Endothelial cell of umbilical vein (primary cell): ENCODE measurements around the gene GTF3C5. TPM values are rescaled to one million over a fixed set of nuclear protein-coding genes. Genes with fewer than 3 reads are reported as not detected.

Source experiments
- BruUV-seq: library from RNA; stranded (reverse); fragments of 400-500 nt; replicated peaks from 2 replicates; lab custom pipeline; 2021; lab: Mats Ljungman, UMichigan
- CTCF ChIA-PET: fragments of 300-600, 350-600 bp; sonication (Branson Sonifier 250); formaldehyde crosslinking; loops from one replicate; lab custom pipeline; 2021; ENCODE audit warnings: antibody characterized with exemption, inconsistent platforms; lab: Charles Lee
- POLR2A ChIA-PET: fragments of 300-600, 350-600 bp; sonication (Branson Sonifier 250); formaldehyde crosslinking; loops from one replicate; lab custom pipeline; 2021; ENCODE audit warnings: antibody characterized with exemption, inconsistent platforms; lab: Charles Lee
- DNase-seq: peaks from one replicate; pipeline ENCODE4 v3.0.0-alpha.2; 2011; ENCODE audit warnings: low read depth, low spot score
- FAIRE-seq: peaks from 2 replicates; lab custom pipeline; 2011; peaks lifted over from hg19 to GRCh38; lab: Jason Lieb, UNC
- H2AFZ ChIP-seq: 2 replicates; pipeline ENCODE4 v1.6.0; 2012; ENCODE audit warnings: low read depth, low read length, control low read depth, inconsistent platforms
- H3K27ac ChIP-seq: 2 replicates; pipeline ENCODE4 v1.5.1; 2011; ENCODE audit warnings: low read depth, mild to moderate bottlenecking, control low read depth, low read length, moderate library complexity; ENCODE audit not compliant: insufficient read depth
- H3K27me3 ChIP-seq, 2 experiments: 2 replicates each; pipeline versions ENCODE4 v1.6.0 to v1.6.1; 2011; ENCODE audit warnings: low read length in 2 of 2, mixed read lengths in 1 of 2; ENCODE audit not compliant: control insufficient read depth in 2 of 2, insufficient read depth in 2 of 2
- H3K36me3 ChIP-seq, 2 experiments: 2 replicates in 1 of 2; 3 replicates in 1 of 2; pipeline ENCODE4 v1.5.1; 2011; ENCODE audit warnings: low read length in 2 of 2, mild to moderate bottlenecking in 1 of 2, moderate library complexity in 1 of 2; ENCODE audit not compliant: control insufficient read depth in 2 of 2, insufficient read depth in 2 of 2; ENCODE audit errors: extremely low read depth in 1 of 2
- H3K4me1 ChIP-seq: 3 replicates; pipeline ENCODE4 v1.5.1; 2011; ENCODE audit warnings: mild to moderate bottlenecking, low read length; ENCODE audit not compliant: control insufficient read depth, insufficient read depth; ENCODE audit errors: extremely low read depth
- H3K4me2 ChIP-seq: 2 replicates; pipeline ENCODE4 v1.6.1; 2011; ENCODE audit warnings: low read length, control low read depth, mixed read lengths; ENCODE audit not compliant: insufficient read depth
- H3K4me3 ChIP-seq, 3 experiments: fragments of 200-600 bp in 1 of 3; sonication (generic), shearing (Covaris generic) in 1 of 3; replicated peaks in 1 of 3; 2 replicates each; pipeline ENCODE4 v1.5.1; 2011 to 2016; ENCODE audit warnings: control low read depth in 3 of 3, low read length in 3 of 3, mild to moderate bottlenecking in 2 of 3, inconsistent platforms in 1 of 3, low read depth in 1 of 3, moderate library complexity in 1 of 3; ENCODE audit not compliant: insufficient read depth in 1 of 3
- H3K79me2 ChIP-seq: 2 replicates; pipeline ENCODE4 v1.6.0; 2012; ENCODE audit warnings: low read length, inconsistent platforms; ENCODE audit not compliant: control insufficient read depth, insufficient read depth
- H3K9ac ChIP-seq: replicated peaks from 2 replicates; pipeline ENCODE3; 2011; ENCODE audit warnings: low read length, control low read depth; ENCODE audit not compliant: insufficient read depth; ENCODE audit errors: extremely low read depth
- H3K9me1 ChIP-seq: replicated peaks from 3 replicates; pipeline ENCODE4 v1.6.0; 2011; ENCODE audit warnings: mild to moderate bottlenecking, low read length; ENCODE audit not compliant: control insufficient read depth, insufficient read depth; ENCODE audit errors: extremely low read depth
- H3K9me3 ChIP-seq: replicated peaks from 2 replicates; pipeline ENCODE4 v1.5.1; 2012; ENCODE audit warnings: low read length, inconsistent platforms; ENCODE audit not compliant: control insufficient read depth, insufficient read depth
- H4K20me1 ChIP-seq: replicated peaks from 2 replicates; pipeline ENCODE3; 2011; ENCODE audit warnings: mild to moderate bottlenecking, low read length; ENCODE audit not compliant: control insufficient read depth, insufficient read depth; ENCODE audit errors: extremely low read depth
- CTCF ChIP-seq, 2 donors: IDR thresholded peaks; 1 replicate in 1 of 2; 2 replicates in 1 of 2; pipeline ENCODE4 v1.5.1; 2011; ENCODE audit warnings: low read length in 2 of 2, mild to moderate bottlenecking in 2 of 2, moderate library complexity in 2 of 2, control low read depth in 1 of 2, inconsistent platforms in 1 of 2, low read depth in 1 of 2; ENCODE audit not compliant: insufficient read depth in 1 of 2; ENCODE audit errors: extremely low read depth in 1 of 2
- EZH2 ChIP-seq: IDR thresholded peaks from 2 replicates; pipeline ENCODE4 v1.6.1; 2012; ENCODE audit warnings: borderline replicate concordance, low read depth, mild to moderate bottlenecking, moderate library complexity, low read length, inconsistent platforms; ENCODE audit not compliant: severe bottlenecking
- FOS ChIP-seq: IDR thresholded peaks from 2 replicates; pipeline ENCODE4 v1.6.1; 2011; ENCODE audit warnings: mild to moderate bottlenecking, low read length, moderate library complexity, borderline replicate concordance; ENCODE audit not compliant: insufficient read depth
- GATA2 ChIP-seq: IDR thresholded peaks from 2 replicates; pipeline ENCODE4 v1.7.0; 2011; ENCODE audit warnings: low read depth, mild to moderate bottlenecking, moderate library complexity, mixed read lengths, low read length; ENCODE audit not compliant: insufficient read length, insufficient read depth
- JUN ChIP-seq: IDR thresholded peaks from 2 replicates; pipeline ENCODE4 v1.6.1; 2011; ENCODE audit warnings: borderline replicate concordance, low read depth; ENCODE audit not compliant: insufficient read length, insufficient read depth
- MYC ChIP-seq: IDR thresholded peaks from one replicate; pipeline ENCODE4 v1.6.1; 2011; ENCODE audit warnings: mild to moderate bottlenecking, low read depth, low read length
- POLR2A ChIP-seq: IDR thresholded peaks from 2 replicates; pipeline ENCODE4 v1.6.1; 2012; ENCODE audit warnings: low read depth, mild to moderate bottlenecking, control low read depth, low read length
- POLR2AphosphoS5 ChIP-seq: IDR thresholded peaks from 2 replicates; pipeline ENCODE4 v1.6.1; 2012; ENCODE audit warnings: low read depth, mild to moderate bottlenecking, control low read depth, low read length, moderate library complexity; ENCODE audit not compliant: insufficient read depth
- dilution Hi-C: fragments of 300-500 bp; cut with MboI; formaldehyde crosslinking; loops from one replicate; pipeline ENCODE4 v1.15.0; 2019; ENCODE audit warnings: low sequenced_read_pairs; ENCODE audit not compliant: extremely low pct_ligation_motif_present
- intact Hi-C: fragments of 100-400 bp; cut with micrococcal nuclease; formaldehyde crosslinking; loops from one replicate; pipeline ENCODE4 v1.10.0; 2022
- polyA plus RNA-seq, 4 experiments: library from polyadenylated mRNA; depleted of rRNA in 3 of 4; stranded (reverse) in 3 of 4; unstranded in 1 of 4; fragments of >200 nt; gene quantifications; 2 replicates each; pipeline versions ENCODE4 v1.2.1 to v1.2.3, GENCODE V29; 2011 to 2012; ENCODE audit warnings: missing spikeins in 1 of 4
- total RNA-seq: library from RNA; stranded (reverse); gene quantifications from 2 replicates; pipeline ENCODE4 v1.2.3, GENCODE V29; 2021
- TF ChIP-seq, protein P1 (sequence below): IDR thresholded peaks from 2 replicates; pipeline ENCODE4 v1.6.1; 2011; ENCODE audit not compliant: insufficient read depth, insufficient read length

GTF3C5 gene
- total and polyA plus RNA-seq, 2 donors (not counting 3 experiments of a cell fraction or from before 2014, with no cell fraction given), result 65.6 to 73.8 TPM

GRCh38 chr9:133003671-133004090 lies 27.1 kb upstream of the GTF3C5 start:
- no peak overlapping the region for H3K9ac ChIP-seq
- H3K9me3 ChIP-seq, result no peaks in the 10 kb centered on the region
- no peak for FAIRE-seq
- no peak overlapping the region for H2AFZ ChIP-seq
- H3K36me3 ChIP-seq, result no peaks in the 10 kb centered on the region
- no peak for TF ChIP-seq POLR2A
- no peak for TF ChIP-seq MYC
- no peak for TF ChIP-seq GATA2
- TF ChIP-seq JUN, result no peak
- TF ChIP-seq FOS, result no peak
- TF ChIP-seq, protein P1, sequence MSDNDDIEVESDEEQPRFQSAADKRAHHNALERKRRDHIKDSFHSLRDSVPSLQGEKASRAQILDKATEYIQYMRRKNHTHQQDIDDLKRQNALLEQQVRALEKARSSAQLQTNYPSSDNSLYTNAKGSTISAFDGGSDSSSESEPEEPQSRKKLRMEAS, result no peak
- no peak for TF ChIP-seq EZH2
- no peak for TF ChIP-seq POLR2AphosphoS5
- TF ChIP-seq CTCF (IDR thresholded peaks at IDR 0.05; ENCODE audit: extremely low read depth in 1 of 2, insufficient read depth in 1 of 2, low read depth in 1 of 2, low read length in 2 of 2), result no peak
- ChIA-PET CTCF (interaction anchor here (1.4 to 2.9 kb wide), 3 partner anchors 18 to 26 kb away, joined by 4 to 16 read pairs (median 12); partner anchors contain the start of gene GFI1B), POLR2A (no interaction called here)
- H3K27ac ChIP-seq, result no peak overlapping the region
- no TSS peak for BruUV-seq
- no peak overlapping the region for H3K4me3 ChIP-seq
- no peaks in the 10 kb centered on the region for H3K4me1 ChIP-seq
- no peak for DNase-seq
- no peaks in the 10 kb centered on the region for H3K9me1 ChIP-seq
- no peaks in the 10 kb centered on the region for H4K20me1 ChIP-seq
- dilution Hi-C loops, result no loop called here
- no peaks in the 10 kb centered on the region for H3K79me2 ChIP-seq
- peaks cover 5 to 6% of the 10 kb centered on the region in 2 experiments for H3K27me3 ChIP-seq
- no peak overlapping the region for H3K4me2 ChIP-seq
- intact Hi-C loops, result no loop called here
